Measurements from ENCODE around the gene DCAF5.
A peak's percentile ranks its signal among the peaks of the same experiment; 100 is the strongest.
"Not testable (repeated sequence)": the region's sequence is repeated elsewhere in the genome, so short reads cannot be mapped to it uniquely, and the experiment has no call there.

Gene DCAF5

GRCh38 chr14:69152902-69153151, at the start of gene DCAF5:
TSS of gene DCAF5 (minus strand) at chr14:69153119. CDS start at chr14:69152978, 141 bp downstream.
- no peak for DNase-seq

GRCh38 chr14:69199786-69200185, 46.9 kb upstream of the DCAF5 start:
- DNase-seq: no peak

- DNase-seq: no peak
Observed at GRCh38 chr14:69193721-69194120, 40.8 kb upstream of the DCAF5 start.

- peak; percentile 89 for DNase-seq
Observed at GRCh38 chr14:69191340-69192111, 38.6 kb upstream of the DCAF5 start, which contains the start of gene EXD2. TSS of gene EXD2 (plus strand) at chr14:69191498. CDS start at chr14:69209471, 17,973 bp downstream.

GRCh38 chr14:69190191-69190590, 37.3 kb upstream of the DCAF5 start:
- DNase-seq: no peak

GRCh38 chr14:69183735-69184134, 30.8 kb upstream of the DCAF5 start:
- no peak for DNase-seq

GRCh38 chr14:69182580-69182979, 29.7 kb upstream of the DCAF5 start:
- not testable (repeated sequence) for DNase-seq

GRCh38 chr14:69181491-69181890, 28.6 kb upstream of the DCAF5 start:
- no peak for DNase-seq

GRCh38 chr14:69175130-69175529, 22.2 kb upstream of the DCAF5 start:
- DNase-seq: no peak

GRCh38 chr14:69171569-69171968, 18.6 kb upstream of the DCAF5 start:
- no peak for DNase-seq

- DNase-seq: no peak
Observed at GRCh38 chr14:69170839-69171238, 17.9 kb upstream of the DCAF5 start.

GRCh38 chr14:69165787-69166186, 12.9 kb upstream of the DCAF5 start:
- DNase-seq: not testable (repeated sequence)

GRCh38 chr14:69161590-69161989, 8.7 kb upstream of the DCAF5 start:
- DNase-seq: no peak

GRCh38 chr14:69156224-69156623, 3.3 kb upstream of the DCAF5 start:
- no peak for DNase-seq

GRCh38 chr14:69154779-69155178, 1.9 kb upstream of the DCAF5 start:
- DNase-seq: no peak

- DNase-seq: peak; percentile 9
Observed at GRCh38 chr14:69153873-69154270, 953 bp upstream of the DCAF5 start.

- peak; percentile 95 for DNase-seq
Observed at GRCh38 chr14:69153152-69153872, 393 bp upstream of the DCAF5 start.

- peak; percentile 54 for DNase-seq
Observed at GRCh38 chr14:69152181-69152901, 578 bp downstream of the DCAF5 start.

- DNase-seq: peak; percentile 84
Observed at GRCh38 chr14:69151458-69152180, 1.3 kb downstream of the DCAF5 start.

- no peak for DNase-seq
Observed at GRCh38 chr14:69149461-69150244, 3.3 kb downstream of the DCAF5 start.

- no peak for DNase-seq
Observed at GRCh38 chr14:69142101-69142500, 10.8 kb downstream of the DCAF5 start.

- DNase-seq: no peak
Observed at GRCh38 chr14:69141550-69141949, 11.4 kb downstream of the DCAF5 start.
